CD4-positive, alpha-beta T cell (primary cell): ENCODE measurements around the gene PRLHR. TPM values are rescaled to one million over a fixed set of nuclear protein-coding genes. Genes with fewer than 3 reads are reported as not detected.

Source experiments
- ATAC-seq: fragments of 200-7000 bp; cut with Tn5 transposase; one replicate; pipeline ENCODE4 v1.10.0; 2022; ENCODE audit warnings: mild to moderate bottlenecking; ENCODE audit not compliant: poor library complexity
- CTCF ChIA-PET: fragments of 350-600 bp; sonication (Branson Sonifier 250); formaldehyde crosslinking; loops from one replicate; lab custom pipeline; 2021; ENCODE audit warnings: antibody characterized with exemption, inconsistent platforms; lab: Charles Lee
- POLR2A ChIA-PET: fragments of 350-600 bp; sonication (Branson Sonifier 250); formaldehyde crosslinking; loops from one replicate; lab custom pipeline; 2021; ENCODE audit warnings: antibody characterized with exemption, inconsistent platforms; lab: Charles Lee
- DNase-seq, 14 experiments: peaks; one replicate each; pipeline ENCODE4 v3.0.0-alpha.2; 2013 to 2020; ENCODE audit warnings: mixed read lengths in 2 of 14
- H3K27ac ChIP-seq, 2 donors: one replicate each; pipeline versions ENCODE4 v1.5.1 to v1.7.0; 2013; ENCODE audit warnings: low read length in 2 of 2, low read depth in 1 of 2, mild to moderate bottlenecking in 1 of 2
- H3K27me3 ChIP-seq, 2 experiments: 1 replicate in 1 of 2; 2 replicates in 1 of 2; pipeline versions ENCODE4 v1.6.1 to v1.7.0; 2013; ENCODE audit warnings: low read length in 2 of 2, control low read depth in 1 of 2, mild to moderate bottlenecking in 1 of 2, moderate library complexity in 1 of 2; ENCODE audit not compliant: insufficient read depth in 2 of 2, control insufficient read depth in 1 of 2
- H3K36me3 ChIP-seq: one replicate; pipeline ENCODE4 v1.6.1; 2013; ENCODE audit warnings: low read length, control low read depth; ENCODE audit not compliant: insufficient read depth
- H3K4me1 ChIP-seq: one replicate; pipeline ENCODE4 v1.6.1; 2013; ENCODE audit warnings: low read length, control low read depth; ENCODE audit not compliant: insufficient read depth
- H3K4me3 ChIP-seq: one replicate; pipeline ENCODE4 v1.5.1; 2013; ENCODE audit warnings: mild to moderate bottlenecking, low read length, moderate library complexity
- H3K9me3 ChIP-seq, 2 experiments: 1 replicate in 1 of 2; 2 replicates in 1 of 2; pipeline versions ENCODE4 v1.6.1 to v1.7.0; 2013; ENCODE audit warnings: low read length in 2 of 2, mild to moderate bottlenecking in 2 of 2, control low read depth in 1 of 2, moderate library complexity in 1 of 2; ENCODE audit not compliant: control insufficient read depth in 1 of 2, insufficient read depth in 1 of 2
- H3K27ac Mint-ChIP-seq: one replicate; pipeline ENCODE4 v1.8.0; 2020; ENCODE audit warnings: mixed read lengths
- H3K27me3 Mint-ChIP-seq: one replicate; pipeline ENCODE4 v1.8.0; 2021; ENCODE audit warnings: mixed read lengths
- H3K36me3 Mint-ChIP-seq: one replicate; pipeline ENCODE4 v1.8.0; 2021; ENCODE audit warnings: low read depth, mixed read lengths
- H3K4me1 Mint-ChIP-seq: one replicate; pipeline ENCODE4 v1.8.0; 2021; ENCODE audit warnings: low read depth, mixed read lengths
- H3K4me3 Mint-ChIP-seq: one replicate; pipeline ENCODE4 v1.8.0; 2020; ENCODE audit warnings: mild to moderate bottlenecking, mixed read lengths
- H3K9me3 Mint-ChIP-seq: one replicate; pipeline ENCODE4 v1.8.0; 2020; ENCODE audit warnings: mixed read lengths
- CTCF ChIP-seq: fragments of 200-600 bp; IDR thresholded peaks from one replicate; pipeline ENCODE4 v1.8.0; 2022; ENCODE audit warnings: antibody characterized with exemption, mild to moderate bottlenecking
- intact Hi-C, 2 experiments: fragments of 100-400 bp; cut with DNase I in 1 of 2; cut with micrococcal nuclease in 1 of 2; formaldehyde crosslinking; loops; one replicate each; pipeline versions ENCODE4 v1.15.1 to v1.9.0; 2023 to 2025; cut with DNase I, micrococcal nuclease
- total RNA-seq, 174 experiments: library from RNA in 2 of 174; stranded (reverse) in 2 of 174; gene quantifications; one replicate each; pipeline ENCODE4 v1.2.3 and lab custom pipeline; 2021 to 2026

The PRLHR gene
- total RNA-seq, 2 experiments from 2014 or later: not detected

DNA sequence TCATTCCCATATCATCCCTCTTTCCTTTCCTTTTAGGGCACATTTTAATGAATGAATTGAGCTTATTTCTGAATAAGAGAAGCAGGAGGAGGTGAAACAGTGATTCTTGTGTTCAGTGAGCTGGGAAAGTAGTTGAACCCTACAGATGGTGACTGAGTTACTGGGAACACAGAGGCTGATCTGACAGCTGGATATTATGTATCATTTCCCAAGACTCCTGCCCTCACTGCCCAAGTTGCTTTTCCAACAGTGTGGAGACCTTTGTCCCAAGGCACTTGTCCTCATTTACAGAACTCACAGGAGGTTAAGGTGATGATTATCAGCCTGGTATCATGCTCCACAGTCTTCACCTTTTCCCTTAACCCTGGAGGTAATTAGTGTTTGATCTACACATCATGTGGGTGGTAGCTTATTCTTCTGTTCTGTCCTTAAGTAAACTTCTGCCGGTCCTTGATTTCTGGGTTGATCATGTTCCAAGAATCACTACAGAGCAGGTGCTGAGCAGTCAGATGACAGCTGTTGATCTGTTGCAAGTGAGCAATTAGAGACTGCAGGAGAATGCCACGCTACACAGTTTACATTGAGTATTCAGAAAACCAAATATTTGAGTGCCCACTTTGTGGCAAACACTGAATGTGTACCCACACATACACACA is 2.6 kb downstream of the PRLHR start:
- Histone ChIP-seq H3K27ac (no peak overlapping the region), H3K27me3 (peaks cover 31 to 49% of the 10 kb centered on the region in 2 experiments), H3K4me1 (peaks cover 24% of the 10 kb centered on the region), H3K9me3 (peaks cover 0 to 27% of the 10 kb centered on the region in 2 experiments), H3K4me3 (no peak overlapping the region), H3K36me3 (no peaks in the 10 kb centered on the region)
- TF ChIP-seq CTCF: no peak
- H3K27ac Mint-ChIP-seq: no peak overlapping the region
- ChIA-PET CTCF (no interaction called here), POLR2A (interaction anchor here (0.9 kb wide), 1 partner anchor 82 kb away, joined by 3 read pairs; no protein-coding TSS in a partner anchor)
- H3K4me1 Mint-ChIP-seq: peaks cover 32% of the 10 kb centered on the region
- no peak overlapping the region for H3K4me3 Mint-ChIP-seq
- H3K9me3 Mint-ChIP-seq: no peaks in the 10 kb centered on the region
- ATAC-seq (no peak), DNase-seq (no peak)
- intact Hi-C loops: no loop called here
- H3K27me3 Mint-ChIP-seq: peaks cover 56% of the 10 kb centered on the region
- no peaks in the 10 kb centered on the region for H3K36me3 Mint-ChIP-seq

DNA sequence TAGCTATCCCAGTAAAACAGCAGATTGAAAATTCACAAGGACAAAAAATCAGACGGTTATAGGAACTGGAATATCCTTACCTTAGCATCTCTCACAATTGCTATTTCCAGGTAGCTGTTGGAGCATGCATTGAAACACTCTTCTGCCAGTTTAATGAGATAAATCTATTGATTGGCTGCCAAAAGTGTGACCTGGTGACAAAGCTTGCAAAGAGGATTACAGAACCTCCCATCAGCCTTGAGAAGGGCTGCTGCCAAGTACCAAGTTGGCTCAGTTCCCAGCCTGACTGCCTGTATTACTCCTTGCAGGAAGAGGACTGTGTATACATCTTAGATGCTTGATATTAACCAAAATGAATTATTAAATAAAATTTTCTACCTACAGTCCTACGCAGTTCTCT is 5.1 kb downstream of the PRLHR start:
- POLR2A ChIA-PET: interaction anchor here (1.1 kb wide), 1 partner anchor 9 kb away, joined by 3 read pairs; no protein-coding TSS in a partner anchor
- Histone ChIP-seq H3K27ac (no peak overlapping the region), H3K36me3 (no peaks in the 10 kb centered on the region), H3K27me3 (peaks cover 16 to 28% of the 10 kb centered on the region in 2 experiments), H3K4me1 (peaks cover 11% of the 10 kb centered on the region), H3K9me3 (peaks cover 0 to 16% of the 10 kb centered on the region in 2 experiments), H3K4me3 (no peak overlapping the region)
- H3K27ac Mint-ChIP-seq: no peak overlapping the region
- ATAC-seq: no peak
- intact Hi-C loops: no loop called here
- CTCF ChIA-PET: no interaction called here
- no peaks in the 10 kb centered on the region for H3K36me3 Mint-ChIP-seq
- TF ChIP-seq CTCF: no peak
- DNase-seq: no peak
- H3K4me1 Mint-ChIP-seq: peaks cover 16% of the 10 kb centered on the region
- H3K9me3 Mint-ChIP-seq: no peaks in the 10 kb centered on the region
- H3K27me3 Mint-ChIP-seq: peaks cover 33% of the 10 kb centered on the region
- no peak overlapping the region for H3K4me3 Mint-ChIP-seq

DNA sequence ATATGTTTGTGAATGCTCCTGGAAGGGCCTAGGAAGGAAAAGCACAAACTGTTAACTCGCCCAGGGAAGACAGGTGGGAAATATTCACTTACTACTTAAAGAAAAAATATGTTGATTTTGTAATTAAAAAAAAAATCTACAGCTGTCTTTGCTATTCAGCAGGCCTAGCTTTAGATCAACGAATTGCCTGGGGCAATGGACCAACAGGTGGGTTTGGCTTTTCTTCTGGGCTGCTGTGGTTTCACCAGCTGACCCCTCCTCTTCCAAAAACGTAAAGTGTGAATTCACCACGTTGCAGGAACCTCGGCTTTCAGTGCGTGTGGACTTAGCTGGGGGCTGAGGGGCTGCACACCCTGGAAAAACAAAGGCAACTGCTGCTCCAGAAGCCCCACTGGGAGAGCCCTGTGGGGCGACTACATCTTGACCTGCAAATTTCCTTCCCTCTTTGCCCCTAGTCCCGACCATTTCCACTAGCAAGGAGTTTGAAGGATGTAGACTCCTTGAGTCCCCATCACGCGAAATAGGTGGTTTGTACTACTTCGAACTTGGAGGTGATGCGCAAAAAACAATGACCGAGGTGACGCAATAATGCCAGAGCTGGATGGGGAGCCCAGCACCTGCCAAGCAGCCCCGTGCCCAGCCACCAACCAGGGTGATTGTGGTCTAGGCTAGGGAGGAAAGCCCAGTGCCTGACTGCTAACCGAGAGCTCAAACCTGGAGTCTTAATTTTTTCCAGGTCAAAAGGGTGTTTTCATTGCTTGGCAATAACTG is 7.4 kb downstream of the PRLHR start:
- Histone ChIP-seq H3K36me3 (no peaks in the 10 kb centered on the region), H3K27ac (no peak overlapping the region), H3K4me3 (no peak overlapping the region), H3K4me1 (no peaks in the 10 kb centered on the region), H3K27me3 (peaks cover 2 to 7% of the 10 kb centered on the region in 2 experiments), H3K9me3 (no peaks in the 10 kb centered on the region)
- no peak for TF ChIP-seq CTCF
- Mint-ChIP-seq H3K9me3 (no peaks in the 10 kb centered on the region), H3K27ac (no peak overlapping the region), H3K4me1 (no peaks in the 10 kb centered on the region), H3K36me3 (no peaks in the 10 kb centered on the region), H3K4me3 (no peak overlapping the region), H3K27me3 (peaks cover 13% of the 10 kb centered on the region)
- no peak for DNase-seq
- CTCF ChIA-PET: interaction anchor here (1.6 kb wide), 1 partner anchor 16 kb away, joined by 4 read pairs; no protein-coding TSS in a partner anchor
- POLR2A ChIA-PET: interaction anchor here (0.7 kb wide), 1 partner anchor 167 kb away, joined by 3 read pairs; the partner anchor contains the start of gene CACUL1
- ATAC-seq: no peak
- intact Hi-C loops: no loop called here
